Kidney epithelial cell (primary cell): ENCODE results near the gene GARNL3. TPM values are rescaled to one million over a fixed set of nuclear protein-coding genes. Genes with fewer than 3 reads are reported as not detected.

Experiments
- DNase-seq: peaks from one replicate; pipeline ENCODE4 v3.0.0-alpha.2; 2010; ENCODE audit warnings: low read depth
- H3K27me3 ChIP-seq: 2 replicates; pipeline ENCODE4 v1.6.0; 2011; ENCODE audit warnings: low read length; ENCODE audit not compliant: control insufficient read depth, insufficient read depth
- H3K36me3 ChIP-seq: 2 replicates; pipeline ENCODE4 v1.5.1; 2011; ENCODE audit warnings: low read length; ENCODE audit not compliant: control insufficient read depth, insufficient read depth
- H3K4me3 ChIP-seq: 2 replicates; pipeline ENCODE4 v1.5.1; 2011; ENCODE audit warnings: low read depth, mild to moderate bottlenecking, control low read depth, low read length
- total RNA-seq: library from RNA; depleted of rRNA; stranded (reverse); fragments of >200 nt; gene quantifications from 2 replicates; pipeline ENCODE4 v1.2.3, GENCODE V29; 2015
- TF ChIP-seq, protein P1 (sequence below): IDR thresholded peaks from 2 replicates; pipeline ENCODE4 v1.5.1; 2011; ENCODE audit warnings: mild to moderate bottlenecking, moderate library complexity, low read length, control low read depth, inconsistent platforms; ENCODE audit not compliant: insufficient read depth, poor library complexity, severe bottlenecking

The GARNL3 gene
- total RNA-seq, 1 donor from 2014 or later = 5.3 TPM

DNA sequence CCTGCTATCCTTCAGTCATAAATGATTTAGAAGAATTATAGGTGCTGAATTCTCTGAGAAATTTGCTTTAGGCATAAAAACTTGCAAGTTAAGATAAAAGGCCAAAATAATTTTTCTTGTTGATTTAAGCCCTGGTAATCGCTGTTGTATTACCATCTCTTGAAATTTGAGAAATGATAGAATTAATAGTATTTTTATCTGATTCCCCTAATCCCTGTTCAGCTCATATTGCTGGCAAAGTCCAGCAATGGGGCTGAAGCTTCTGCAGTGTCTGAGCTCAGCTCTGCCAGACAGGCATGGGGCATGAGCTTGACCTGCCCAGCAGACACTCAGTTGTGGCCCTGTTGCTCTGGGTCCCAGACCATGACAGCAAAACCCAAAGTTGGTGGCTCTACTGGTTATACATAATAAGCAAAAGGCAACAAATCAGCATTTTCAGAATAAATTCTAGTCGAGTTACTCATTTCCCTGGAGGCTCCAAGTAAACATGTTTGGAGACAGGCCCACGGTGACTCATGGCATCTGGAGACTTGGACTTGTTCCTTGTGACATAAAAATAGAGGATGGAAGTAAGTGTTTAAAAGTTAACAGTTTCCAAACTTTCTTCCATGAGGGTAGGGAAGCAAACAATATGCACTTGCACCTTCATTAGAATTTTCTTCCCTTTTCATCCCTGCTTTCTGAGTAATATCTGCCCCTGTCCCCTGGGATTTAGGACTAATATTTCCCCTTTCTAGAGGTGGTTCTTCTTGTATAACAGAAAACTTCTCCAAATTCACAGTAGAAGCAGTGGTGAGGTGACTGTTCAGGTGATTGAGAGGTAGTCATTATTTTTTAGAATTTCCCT lies 72.2 kb downstream of the GARNL3 start:
- no peaks in the 10 kb centered on the region for H3K27me3 ChIP-seq
- TF ChIP-seq, protein P1, sequence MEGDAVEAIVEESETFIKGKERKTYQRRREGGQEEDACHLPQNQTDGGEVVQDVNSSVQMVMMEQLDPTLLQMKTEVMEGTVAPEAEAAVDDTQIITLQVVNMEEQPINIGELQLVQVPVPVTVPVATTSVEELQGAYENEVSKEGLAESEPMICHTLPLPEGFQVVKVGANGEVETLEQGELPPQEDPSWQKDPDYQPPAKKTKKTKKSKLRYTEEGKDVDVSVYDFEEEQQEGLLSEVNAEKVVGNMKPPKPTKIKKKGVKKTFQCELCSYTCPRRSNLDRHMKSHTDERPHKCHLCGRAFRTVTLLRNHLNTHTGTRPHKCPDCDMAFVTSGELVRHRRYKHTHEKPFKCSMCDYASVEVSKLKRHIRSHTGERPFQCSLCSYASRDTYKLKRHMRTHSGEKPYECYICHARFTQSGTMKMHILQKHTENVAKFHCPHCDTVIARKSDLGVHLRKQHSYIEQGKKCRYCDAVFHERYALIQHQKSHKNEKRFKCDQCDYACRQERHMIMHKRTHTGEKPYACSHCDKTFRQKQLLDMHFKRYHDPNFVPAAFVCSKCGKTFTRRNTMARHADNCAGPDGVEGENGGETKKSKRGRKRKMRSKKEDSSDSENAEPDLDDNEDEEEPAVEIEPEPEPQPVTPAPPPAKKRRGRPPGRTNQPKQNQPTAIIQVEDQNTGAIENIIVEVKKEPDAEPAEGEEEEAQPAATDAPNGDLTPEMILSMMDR = no peak
- H3K4me3 ChIP-seq = no peak overlapping the region
- no peaks in the 10 kb centered on the region for H3K36me3 ChIP-seq
- DNase-seq = peak; percentile 82

DNA sequence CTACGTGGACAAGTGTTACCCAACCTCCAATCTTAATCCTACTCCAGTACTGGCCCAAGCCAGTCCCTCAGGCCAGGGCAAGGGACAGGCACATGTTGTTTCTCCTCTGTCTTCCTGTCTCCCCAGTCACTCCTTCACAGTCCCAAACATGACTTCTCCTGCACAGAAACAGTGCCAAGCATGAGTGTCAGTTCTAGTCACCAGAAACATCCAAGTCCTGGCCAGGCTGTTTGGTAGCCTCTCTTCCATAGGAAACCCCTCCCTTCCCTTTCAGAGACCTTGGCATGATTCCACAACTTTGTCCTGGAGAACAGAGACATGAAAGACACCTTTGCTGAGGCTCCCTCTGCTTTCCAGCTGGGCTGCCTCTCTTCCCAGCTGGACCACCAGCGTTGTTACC lies 76.1 kb downstream of the GARNL3 start:
- TF ChIP-seq, protein P1 = no peak
- H3K36me3 ChIP-seq = no peaks in the 10 kb centered on the region
- H3K4me3 ChIP-seq = no peak overlapping the region
- no peaks in the 10 kb centered on the region for H3K27me3 ChIP-seq
- no peak for DNase-seq

DNA sequence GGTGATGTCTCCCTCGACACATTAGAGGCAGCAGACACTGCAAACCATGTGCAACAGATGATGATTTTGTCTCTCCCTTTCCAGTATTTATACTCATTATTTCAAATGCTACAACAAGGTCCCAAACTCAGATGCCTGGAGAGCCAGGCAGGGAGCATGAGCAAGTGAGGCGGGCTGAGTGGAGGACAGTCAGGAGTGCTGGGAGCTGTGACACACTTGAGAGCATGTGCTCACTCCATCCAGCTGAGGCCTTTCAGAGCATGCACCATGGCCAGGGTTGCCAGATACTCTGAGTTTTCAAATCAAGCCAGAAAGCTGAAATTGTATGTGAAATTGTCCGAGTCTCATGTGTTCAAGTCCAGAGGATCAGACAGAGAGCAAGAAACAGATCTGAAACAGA lies 76.6 kb downstream of the GARNL3 start:
- TF ChIP-seq, protein P1 = no peak
- Histone ChIP-seq H3K36me3 (no peaks in the 10 kb centered on the region), H3K4me3 (no peak overlapping the region), H3K27me3 (no peaks in the 10 kb centered on the region)
- DNase-seq = no peak

DNA sequence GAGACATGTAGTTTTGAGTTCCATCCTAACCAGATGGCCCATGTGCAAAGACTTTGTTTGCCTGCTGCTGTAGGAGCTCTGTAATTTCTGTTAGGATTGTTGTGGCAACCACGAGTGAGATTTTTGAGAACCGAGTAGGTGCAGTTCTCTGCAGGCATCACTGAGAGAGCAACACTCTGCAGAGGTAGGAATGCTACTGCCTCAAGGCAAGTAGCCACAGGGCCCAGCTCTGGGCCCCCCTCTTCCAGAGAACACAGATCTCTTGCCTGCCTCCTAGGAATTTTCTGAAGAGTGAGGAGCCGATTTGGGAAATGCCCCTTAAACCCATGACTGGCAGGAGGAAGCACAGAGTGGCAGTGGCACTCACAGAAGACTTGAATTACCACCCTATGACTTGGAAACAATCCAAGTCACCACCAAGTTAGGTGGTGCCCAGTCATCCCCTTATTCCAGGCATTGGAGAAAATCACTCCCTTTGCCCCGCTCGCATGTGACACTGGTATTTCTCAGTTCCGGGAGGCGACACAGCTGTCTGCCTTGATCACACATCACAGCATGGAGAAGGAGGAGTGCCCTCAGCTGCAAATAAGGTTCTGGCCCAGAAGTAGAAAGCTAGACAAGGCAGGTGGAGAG lies 79.9 kb downstream of the GARNL3 start:
- H3K36me3 ChIP-seq = no peaks in the 10 kb centered on the region
- DNase-seq = peak; percentile 19
- H3K4me3 ChIP-seq = no peak overlapping the region
- H3K27me3 ChIP-seq = no peaks in the 10 kb centered on the region
- TF ChIP-seq, protein P1 = no peak

DNA sequence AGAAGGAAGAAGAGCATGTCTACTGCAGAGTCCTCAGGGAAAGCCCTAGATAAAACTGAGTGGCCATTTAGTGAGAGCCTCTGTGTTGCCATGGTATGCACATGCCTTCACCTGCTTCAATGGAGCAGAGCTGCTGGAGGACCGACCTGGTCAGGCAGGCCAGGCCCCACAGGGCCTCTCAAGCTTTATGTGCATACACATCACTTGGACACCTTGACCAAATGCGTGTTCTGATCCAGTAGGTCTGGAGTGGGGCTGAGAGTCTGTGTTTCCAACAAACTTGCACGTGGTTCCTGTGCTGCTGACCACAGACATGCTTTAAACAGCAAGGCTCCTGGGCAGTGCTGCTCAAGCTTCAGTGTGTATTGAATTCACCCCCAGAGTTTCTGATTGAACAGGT lies 81.0 kb downstream of the GARNL3 start:
- Histone ChIP-seq H3K36me3 (no peaks in the 10 kb centered on the region), H3K27me3 (no peaks in the 10 kb centered on the region), H3K4me3 (no peak overlapping the region)
- no peak for DNase-seq
- TF ChIP-seq, protein P1 = no peak
